Gastroesophageal sphincter (tissue), 3 donors: ENCODE results near the gene ST8SIA6.

ENCODE experiments used
- EP300 ChIP-seq: sonication (generic); formaldehyde crosslinking; IDR thresholded peaks from one replicate; pipeline ENCODE4 v1.6.1; 2017; ENCODE audit warnings: antibody characterized with exemption, mild to moderate bottlenecking
- POLR2A ChIP-seq, 2 donors: fragments of 450-650 bp; IDR thresholded peaks; one replicate each; pipeline ENCODE4 v1.6.1; 2017; ENCODE audit warnings: antibody characterized with exemption in 2 of 2, mild to moderate bottlenecking in 2 of 2, moderate library complexity in 1 of 2
- POLR2AphosphoS5 ChIP-seq: sonication (generic); formaldehyde crosslinking; IDR thresholded peaks from one replicate; pipeline ENCODE4 v1.6.1; 2017; ENCODE audit warnings: antibody characterized with exemption
- TF ChIP-seq, protein P1 (sequence below), 4 experiments: fragments of 200-600 bp in 2 of 4; fragments of 450-650 bp in 2 of 4; sonication (generic) in 1 of 4; IDR thresholded peaks; one replicate each; pipeline ENCODE4 v1.5.1; 2017 to 2019; ENCODE audit warnings: antibody characterized with exemption in 4 of 4, mild to moderate bottlenecking in 2 of 4, moderate library complexity in 2 of 4

DNA sequence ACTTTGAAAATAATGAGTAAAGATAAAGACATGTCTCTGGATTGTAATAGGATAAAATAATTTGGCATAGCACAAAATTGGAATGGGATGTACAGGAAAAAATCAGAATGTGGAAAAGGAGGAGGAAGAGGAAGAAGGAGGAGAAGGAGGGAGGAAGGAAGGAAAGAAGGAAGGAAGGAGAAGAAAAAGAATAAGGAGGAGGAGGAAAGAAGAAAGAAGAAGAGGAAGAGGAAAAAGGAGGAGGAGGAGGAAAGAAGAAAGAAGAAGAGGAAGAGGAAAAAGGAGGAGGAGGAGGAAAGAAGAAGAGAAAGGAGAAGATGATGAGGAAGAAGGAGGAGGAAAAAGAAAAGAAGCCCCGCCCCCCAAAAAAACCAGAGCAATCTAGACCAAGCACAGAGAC is 95.9 kb downstream of the ST8SIA6 start:
- TF ChIP-seq POLR2A (IDR thresholded peaks at IDR 0.05) (no peak), POLR2AphosphoS5 (no peak), EP300 (no peak)
- TF ChIP-seq, protein P1, sequence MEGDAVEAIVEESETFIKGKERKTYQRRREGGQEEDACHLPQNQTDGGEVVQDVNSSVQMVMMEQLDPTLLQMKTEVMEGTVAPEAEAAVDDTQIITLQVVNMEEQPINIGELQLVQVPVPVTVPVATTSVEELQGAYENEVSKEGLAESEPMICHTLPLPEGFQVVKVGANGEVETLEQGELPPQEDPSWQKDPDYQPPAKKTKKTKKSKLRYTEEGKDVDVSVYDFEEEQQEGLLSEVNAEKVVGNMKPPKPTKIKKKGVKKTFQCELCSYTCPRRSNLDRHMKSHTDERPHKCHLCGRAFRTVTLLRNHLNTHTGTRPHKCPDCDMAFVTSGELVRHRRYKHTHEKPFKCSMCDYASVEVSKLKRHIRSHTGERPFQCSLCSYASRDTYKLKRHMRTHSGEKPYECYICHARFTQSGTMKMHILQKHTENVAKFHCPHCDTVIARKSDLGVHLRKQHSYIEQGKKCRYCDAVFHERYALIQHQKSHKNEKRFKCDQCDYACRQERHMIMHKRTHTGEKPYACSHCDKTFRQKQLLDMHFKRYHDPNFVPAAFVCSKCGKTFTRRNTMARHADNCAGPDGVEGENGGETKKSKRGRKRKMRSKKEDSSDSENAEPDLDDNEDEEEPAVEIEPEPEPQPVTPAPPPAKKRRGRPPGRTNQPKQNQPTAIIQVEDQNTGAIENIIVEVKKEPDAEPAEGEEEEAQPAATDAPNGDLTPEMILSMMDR (IDR thresholded peaks at IDR 0.05) = no peak
